GM10266 (cell line): Measurements from ENCODE around the gene ALPK1.

Source experiments
- DNase-seq: peaks from one replicate; pipeline ENCODE4 v3.0.0; 2012; ENCODE audit errors: extremely low spot score
- TF ChIP-seq, protein P1 (sequence below): IDR thresholded peaks from 2 replicates; pipeline ENCODE4 v1.5.1; 2012; ENCODE audit warnings: mild to moderate bottlenecking, low read depth; ENCODE audit not compliant: control insufficient read depth, insufficient read depth; ENCODE audit errors: missing control alignments

The ALPK1 gene

DNA sequence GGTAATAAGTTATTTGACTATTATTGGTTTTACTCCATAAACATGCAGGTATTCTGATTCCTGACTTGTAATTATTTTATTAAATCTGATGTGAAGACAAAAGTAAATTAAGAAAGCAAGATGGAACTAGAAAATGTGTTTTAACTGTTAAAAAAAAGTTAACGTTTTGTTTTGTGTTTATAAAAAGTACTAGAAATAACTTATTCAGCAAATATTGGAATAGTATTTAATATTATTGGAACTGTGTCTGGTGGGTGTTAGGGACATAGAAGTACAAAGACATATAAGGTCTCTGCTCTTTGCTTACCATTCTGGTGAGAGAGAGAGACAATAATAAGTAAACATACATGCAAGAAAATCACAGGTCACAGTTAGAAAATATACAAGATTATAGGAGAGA lies 27.1 kb upstream of the ALPK1 start:
- TF ChIP-seq, protein P1, sequence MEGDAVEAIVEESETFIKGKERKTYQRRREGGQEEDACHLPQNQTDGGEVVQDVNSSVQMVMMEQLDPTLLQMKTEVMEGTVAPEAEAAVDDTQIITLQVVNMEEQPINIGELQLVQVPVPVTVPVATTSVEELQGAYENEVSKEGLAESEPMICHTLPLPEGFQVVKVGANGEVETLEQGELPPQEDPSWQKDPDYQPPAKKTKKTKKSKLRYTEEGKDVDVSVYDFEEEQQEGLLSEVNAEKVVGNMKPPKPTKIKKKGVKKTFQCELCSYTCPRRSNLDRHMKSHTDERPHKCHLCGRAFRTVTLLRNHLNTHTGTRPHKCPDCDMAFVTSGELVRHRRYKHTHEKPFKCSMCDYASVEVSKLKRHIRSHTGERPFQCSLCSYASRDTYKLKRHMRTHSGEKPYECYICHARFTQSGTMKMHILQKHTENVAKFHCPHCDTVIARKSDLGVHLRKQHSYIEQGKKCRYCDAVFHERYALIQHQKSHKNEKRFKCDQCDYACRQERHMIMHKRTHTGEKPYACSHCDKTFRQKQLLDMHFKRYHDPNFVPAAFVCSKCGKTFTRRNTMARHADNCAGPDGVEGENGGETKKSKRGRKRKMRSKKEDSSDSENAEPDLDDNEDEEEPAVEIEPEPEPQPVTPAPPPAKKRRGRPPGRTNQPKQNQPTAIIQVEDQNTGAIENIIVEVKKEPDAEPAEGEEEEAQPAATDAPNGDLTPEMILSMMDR = no peak
- no peak for DNase-seq

DNA sequence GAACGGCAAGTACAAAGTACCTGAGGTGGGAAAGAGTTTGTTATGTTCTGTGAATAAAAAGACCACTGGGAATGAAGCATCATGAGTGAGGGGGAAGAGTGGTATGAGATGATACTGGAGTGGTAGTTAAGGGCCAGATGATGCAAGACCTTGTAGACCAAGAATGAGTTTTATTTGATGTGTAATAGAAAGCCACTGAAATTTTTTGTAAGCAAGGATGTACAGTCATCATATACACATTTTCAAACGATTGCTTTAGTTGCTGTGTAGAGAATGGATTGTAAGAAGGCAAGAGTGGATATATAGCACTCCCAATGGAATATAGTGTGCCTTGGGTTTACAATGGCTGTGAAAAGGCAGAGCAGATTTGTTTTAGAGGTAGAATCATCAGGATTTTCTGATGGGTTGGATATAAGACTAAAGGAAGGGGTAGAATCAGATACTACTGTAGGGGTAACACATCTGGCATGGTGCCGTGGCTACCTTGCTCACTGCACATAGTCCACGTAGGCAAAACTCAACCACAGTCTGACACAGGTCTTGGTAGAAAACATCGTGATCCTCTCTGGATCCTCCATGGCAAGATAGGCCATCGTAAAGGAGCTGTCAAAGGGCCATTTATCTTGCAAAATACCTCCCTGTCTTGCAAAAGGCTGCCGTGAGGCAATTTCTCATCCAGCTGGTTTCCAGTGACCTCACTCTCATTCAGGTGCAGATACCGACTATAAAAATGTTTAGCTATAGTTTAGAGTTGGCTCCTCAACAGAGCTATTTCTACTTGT lies 26.3 kb upstream of the ALPK1 start:
- no peak for DNase-seq

DNA sequence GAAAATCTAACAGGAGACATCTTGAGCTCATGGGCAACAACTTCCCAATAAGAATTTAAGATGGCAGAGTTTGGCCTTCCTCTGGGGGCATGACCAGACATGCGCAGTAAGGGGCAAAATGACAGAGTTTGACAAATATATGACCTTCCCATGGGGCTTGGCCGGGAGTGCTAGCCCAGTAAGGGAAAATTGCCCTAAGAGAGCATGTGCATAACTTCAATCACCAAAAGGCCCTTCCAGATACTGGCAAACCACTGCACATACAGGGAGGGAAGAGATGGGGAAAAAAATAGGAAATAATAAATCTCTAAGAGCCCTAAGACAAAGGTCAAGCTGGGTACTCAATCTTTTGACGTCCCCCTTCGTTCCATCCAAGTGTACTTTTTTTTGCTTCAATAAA lies 24.9 kb upstream of the ALPK1 start:
- no peak for DNase-seq
- TF ChIP-seq, protein P1 = no peak

More for the DNA sequence above, 26.3 kb upstream of the ALPK1 start:
- TF ChIP-seq, protein P1 = no peak

DNA sequence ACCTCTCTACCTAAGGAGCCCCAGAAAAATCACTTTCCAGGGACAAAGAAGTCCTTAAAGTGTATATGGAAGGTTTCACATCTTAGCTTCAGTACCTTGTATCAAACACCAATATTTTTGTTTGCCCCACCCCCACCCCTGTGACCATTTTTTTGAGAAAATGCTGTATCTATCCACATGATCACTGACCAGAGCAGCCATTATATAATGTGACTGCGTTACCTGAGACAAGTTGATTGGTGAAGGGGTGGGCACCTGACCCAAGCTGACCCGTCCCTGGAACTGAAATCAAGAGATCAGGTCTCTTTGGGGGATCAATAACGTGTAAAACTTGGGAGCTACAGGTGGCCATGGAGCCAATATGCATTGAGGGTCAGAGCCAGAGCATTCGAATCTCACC lies 22.2 kb upstream of the ALPK1 start:
- TF ChIP-seq, protein P1 = no peak
- DNase-seq = no peak

DNA sequence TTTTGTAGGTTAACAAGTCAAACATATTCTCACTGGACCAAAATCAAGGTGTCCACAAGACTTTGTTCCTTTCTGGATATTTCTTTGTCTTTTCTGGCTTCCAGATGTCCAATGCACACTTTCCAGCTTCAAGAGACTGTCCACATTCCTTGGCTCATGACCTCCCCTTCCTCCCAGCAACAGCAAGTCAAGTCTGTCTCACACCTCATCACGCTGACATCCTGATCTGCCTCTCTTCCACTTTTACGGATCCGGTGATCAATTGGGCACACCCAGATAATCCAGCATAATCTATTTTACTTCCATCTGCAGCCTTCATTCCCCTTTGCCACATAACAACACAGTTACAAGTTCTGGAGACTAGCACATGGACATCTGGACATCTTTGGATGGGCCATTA lies 21.1 kb upstream of the ALPK1 start:
- DNase-seq = no peak
- TF ChIP-seq, protein P1 = no peak

DNA sequence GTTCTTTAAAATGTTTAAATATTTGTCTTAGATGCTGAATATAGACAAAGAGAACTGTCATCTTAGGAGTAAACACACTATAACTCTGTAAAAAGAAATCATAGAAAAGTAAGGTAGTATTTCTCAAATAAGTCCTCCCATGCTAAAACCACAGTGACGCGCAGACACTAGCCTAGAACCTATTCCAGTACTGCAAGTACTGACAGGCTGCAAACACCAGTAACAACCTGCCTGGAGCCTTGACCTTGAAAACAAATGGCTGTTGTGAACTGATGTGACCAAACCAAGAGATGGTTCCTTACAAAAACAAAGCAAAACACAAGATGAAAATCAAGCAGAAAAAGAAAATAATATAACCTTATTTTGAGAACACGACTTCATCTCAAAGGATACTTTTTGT lies 19.9 kb upstream of the ALPK1 start:
- TF ChIP-seq, protein P1 = no peak

DNA sequence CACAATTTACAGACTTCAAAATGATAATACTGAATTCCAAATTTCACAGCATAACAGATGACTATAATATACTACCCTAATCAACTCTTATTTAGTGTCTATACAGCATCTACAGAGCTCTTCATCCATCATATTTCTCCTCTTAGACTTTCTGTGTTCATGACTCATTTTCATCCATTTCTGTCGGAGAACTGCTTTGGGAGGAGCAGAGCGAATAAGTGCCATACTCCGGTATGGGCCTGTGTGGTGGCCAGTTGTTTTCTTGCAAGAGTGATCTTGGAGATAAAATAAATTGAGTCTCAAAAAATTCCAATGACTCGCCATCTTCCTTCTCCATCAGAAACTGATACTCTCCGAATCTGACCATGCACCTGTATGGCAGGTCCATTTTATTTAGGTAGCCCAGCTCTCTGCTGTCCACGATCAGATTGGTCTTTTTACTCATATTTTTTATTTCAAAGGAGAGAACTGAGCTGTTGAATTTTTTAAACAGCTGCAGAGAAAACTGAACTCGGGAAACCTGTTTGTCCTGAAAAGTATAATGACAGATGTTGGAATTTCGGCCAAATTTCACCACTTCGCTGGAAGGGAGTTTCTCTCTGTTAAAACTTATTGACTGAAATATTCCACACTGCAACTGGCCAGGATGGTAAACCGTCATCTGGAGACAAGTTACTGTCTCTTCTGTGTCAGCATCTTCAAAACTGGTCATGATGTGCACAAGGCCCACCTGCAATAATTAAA lies 19.3 kb upstream of the ALPK1 start:
- no peak for DNase-seq
- TF ChIP-seq, protein P1 = no peak

More for the DNA sequence above, 19.9 kb upstream of the ALPK1 start:
- DNase-seq = no peak
